HG03097 (cell line): ENCODE results near the gene ZP1.

Experiments used
- ATAC-seq: cut with Tn5 transposase; IDR thresholded peaks from one replicate; pipeline ENCODE4 v1.9.1; 2021; ENCODE audit not compliant: unreplicated experiment, low FRiP score

The ZP1 gene

GRCh38 chr11:60858731-60859464 is 8.4 kb upstream of the ZP1 start:
- ATAC-seq: no peak

DNA sequence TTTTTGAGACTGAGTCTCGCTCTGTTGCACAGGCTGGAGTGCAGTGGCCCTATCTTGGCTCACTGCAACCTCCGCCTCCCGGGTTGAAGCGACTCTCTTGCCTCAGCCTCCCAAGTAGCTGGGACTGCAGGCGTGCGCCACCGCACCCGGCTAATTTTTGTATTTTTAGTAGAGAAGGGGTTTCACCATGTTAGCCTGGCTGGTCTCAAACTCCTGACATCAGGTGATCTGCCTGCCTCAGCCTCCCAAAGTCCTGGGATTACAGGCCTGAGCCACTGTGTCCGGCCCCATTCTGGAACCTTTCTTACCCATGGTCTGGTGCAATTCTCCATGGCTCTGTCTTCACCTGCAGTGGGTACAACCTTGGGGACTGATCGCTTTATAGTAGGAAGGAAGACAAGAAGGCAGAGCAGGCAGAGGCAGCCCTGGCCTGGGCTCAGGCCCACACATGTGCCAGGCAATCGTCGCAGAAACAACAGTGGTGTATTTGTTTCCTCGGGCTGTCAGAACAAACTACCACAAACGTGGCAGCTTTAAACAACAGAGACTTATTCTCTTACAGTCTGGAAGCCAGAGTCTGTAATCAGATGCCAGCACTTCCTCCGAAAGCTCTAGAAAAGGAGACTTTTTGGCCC is 7.6 kb upstream of the ZP1 start:
- no peak for ATAC-seq

DNA sequence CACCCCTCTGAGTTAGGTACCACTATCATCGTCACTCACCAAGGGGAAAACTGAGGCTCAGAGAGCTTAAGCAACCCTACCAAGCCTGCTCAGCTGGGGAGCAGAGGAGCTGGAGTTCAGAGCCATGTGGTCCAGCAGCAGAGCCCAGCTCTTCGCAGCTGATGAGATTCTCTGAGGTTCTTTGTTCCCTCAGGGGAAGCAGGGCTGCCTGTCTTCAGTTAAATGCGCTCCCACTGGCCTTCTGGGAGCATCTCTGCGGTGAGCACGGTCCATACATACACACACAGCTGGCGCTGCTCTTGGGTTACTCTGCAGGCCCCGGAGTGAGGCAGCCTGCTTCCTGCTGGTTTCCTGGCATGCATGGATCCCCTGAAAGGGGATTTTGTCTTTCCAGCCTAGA is 6.4 kb upstream of the ZP1 start:
- ATAC-seq: no peak

- no peak for ATAC-seq
These were observed 5.2 kb upstream of the ZP1 start for GRCh38 chr11:60862171-60862570.

DNA sequence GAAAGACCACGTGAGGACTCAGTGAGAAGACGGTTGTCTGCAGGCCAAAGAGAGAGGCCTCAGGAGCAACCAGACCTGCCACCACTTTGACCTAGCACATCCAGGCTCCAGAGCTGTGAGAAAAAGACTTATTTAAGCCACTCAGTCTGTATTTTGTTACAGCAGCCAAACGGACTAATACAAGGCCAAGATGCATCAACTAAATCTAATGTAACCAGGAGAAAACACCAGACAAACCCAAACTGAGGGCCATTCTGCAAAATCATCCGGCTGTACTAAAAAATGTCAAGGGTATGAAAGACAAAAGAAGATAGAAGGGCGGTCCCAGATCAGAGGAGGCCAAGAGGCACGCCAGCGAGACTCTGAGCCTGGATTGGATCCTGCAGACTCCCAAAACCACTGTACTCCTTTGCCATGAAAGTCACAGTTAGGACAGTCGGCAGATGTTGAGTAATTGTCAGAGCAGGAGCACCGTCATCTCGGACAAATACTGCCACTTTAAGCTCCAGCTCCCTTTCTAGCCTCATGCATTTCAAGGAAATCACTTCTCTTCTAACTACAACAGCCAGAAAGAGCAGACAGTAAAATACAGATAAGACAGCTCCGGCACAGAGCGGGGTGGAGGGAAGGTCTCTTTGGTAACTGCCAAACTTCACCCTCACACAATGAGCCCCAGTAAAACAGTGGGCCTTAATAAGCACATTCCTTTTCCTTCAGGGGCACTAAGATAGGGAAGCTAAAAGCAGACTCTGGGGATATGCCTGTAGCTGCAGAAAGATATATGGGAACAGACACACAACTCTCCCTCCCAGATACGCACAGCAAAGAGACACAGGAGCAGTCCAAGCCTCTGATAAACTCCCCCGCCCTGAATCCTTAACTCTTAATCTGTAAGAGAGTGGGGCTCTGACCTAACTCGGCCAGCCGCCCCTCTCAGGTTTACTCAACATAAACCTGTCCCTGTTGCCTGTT is 3.5 kb upstream of the ZP1 start:
- ATAC-seq: no peak

DNA sequence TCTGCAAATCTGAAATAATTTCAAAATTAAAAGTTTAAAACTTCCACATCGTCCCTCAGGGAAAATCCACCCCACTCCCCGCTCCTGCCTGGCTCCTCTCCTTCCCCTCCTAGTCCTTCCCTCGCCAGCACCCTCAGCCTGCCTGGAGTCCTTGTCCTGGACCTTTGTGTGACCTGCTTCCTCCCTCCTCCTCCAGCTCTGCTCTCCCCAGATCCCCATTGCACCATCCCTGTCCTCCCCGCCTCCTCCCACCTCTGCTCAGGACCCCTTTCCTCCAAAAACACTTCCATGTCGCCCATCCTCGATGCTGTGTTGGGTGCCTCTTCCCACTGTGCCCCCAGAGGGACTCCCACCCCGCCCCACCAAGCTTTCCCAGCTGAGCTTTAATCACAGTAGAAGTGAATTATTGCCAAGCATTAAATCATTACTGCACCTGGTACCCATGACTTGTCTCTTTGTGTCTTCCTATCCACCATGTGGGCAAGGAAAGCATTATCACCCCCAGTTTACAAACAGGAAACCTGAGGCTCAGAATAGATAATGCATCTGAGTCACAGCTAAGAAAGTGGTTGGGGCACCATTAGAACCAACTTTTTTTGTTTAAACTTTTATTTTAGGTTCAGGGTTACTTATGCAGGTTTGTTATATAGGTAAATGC is 2.4 kb upstream of the ZP1 start:
- no peak for ATAC-seq

DNA sequence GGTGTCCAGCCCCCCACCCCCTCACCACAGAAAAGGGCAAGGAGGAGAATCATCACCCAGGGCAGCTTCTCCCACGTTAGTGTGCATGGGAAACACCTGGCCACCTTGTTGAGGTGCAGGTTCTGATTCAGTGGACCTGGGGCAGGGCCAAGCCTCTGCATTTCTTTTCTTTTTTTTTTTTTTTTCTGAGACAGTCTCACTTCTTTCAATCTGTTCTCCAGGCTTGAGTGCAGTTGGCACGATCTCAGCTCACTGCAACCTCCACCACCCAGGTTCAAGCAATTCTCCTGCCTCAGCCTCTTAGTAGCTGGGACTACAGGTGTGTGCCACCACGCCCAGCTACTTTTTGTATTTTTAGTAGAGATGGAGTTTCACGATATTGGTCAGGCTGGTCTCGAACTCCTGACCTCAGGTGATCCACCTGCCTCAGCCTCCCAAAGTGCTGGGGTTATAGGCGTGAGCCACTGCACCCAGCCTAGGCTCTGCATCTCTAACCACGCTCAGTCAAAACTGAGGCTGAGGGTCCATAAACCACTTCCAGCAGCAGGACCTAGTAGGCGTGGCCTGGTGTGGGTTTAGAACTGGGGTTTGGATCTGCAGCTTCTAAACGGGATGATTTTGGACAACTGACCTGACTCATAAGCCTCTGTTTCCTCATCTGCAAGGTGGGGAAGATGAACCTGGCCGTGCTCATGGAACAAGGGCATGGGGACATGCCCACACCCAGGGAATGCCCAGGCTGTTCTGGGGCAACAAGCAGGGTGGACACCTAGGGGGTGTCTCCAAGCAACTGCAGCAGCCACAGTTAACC is 734 bp downstream of the ZP1 start:
- ATAC-seq: no peak

- ATAC-seq: no peak
These were observed 1.5 kb downstream of the ZP1 start for GRCh38 chr11:60868682-60869450.

GRCh38 chr11:60869451-60869825 is 2.1 kb downstream of the ZP1 start:
- ATAC-seq: no peak

DNA sequence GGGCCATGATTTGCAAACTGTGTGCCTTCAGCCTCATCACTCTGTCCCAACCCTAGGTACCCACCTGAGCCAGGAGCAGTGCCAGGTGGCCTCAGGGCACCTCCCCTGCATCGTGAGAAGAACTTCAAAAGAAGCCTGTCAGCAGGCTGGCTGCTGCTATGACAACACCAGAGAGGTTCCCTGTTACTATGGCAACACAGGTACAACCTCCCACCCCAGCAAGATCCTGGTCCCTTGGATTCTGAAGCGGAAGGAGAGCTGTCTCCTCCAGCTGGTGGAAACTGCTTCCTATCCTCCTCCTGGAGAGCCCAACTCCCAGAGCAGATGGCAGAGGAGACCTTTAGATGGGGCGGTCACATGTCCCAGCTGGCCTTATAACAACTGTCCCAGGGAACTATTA is 2.9 kb downstream of the ZP1 start:
- ATAC-seq: no peak

DNA sequence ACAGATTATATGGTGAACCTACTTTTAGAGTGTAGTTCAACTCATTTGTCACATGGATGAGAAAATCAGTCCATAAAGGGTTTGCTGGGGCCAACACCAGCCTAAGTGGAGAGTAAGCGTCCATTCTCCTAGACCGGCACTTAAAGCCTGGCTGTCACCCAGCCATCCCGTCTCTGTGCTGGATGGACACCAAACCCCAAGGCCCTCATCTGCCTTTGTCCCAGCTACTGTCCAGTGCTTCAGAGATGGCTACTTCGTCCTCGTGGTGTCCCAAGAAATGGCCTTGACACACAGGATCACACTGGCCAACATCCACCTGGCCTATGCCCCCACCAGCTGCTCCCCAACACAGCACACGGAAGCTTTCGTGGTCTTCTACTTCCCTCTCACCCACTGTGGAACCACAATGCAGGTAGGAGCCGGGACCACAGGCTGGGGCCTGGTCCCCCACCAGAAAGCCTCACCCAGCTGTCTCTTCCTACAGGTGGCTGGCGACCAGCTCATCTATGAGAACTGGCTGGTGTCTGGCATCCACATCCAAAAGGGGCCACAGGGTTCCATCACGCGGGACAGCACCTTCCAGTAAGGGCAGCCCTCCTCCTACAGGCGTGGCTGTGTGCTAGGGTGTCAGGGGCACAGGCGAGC is 3.5 kb downstream of the ZP1 start:
- ATAC-seq: no peak

- ATAC-seq: no peak
These were observed 4.2 kb downstream of the ZP1 start for GRCh38 chr11:60871378-60872061.

DNA sequence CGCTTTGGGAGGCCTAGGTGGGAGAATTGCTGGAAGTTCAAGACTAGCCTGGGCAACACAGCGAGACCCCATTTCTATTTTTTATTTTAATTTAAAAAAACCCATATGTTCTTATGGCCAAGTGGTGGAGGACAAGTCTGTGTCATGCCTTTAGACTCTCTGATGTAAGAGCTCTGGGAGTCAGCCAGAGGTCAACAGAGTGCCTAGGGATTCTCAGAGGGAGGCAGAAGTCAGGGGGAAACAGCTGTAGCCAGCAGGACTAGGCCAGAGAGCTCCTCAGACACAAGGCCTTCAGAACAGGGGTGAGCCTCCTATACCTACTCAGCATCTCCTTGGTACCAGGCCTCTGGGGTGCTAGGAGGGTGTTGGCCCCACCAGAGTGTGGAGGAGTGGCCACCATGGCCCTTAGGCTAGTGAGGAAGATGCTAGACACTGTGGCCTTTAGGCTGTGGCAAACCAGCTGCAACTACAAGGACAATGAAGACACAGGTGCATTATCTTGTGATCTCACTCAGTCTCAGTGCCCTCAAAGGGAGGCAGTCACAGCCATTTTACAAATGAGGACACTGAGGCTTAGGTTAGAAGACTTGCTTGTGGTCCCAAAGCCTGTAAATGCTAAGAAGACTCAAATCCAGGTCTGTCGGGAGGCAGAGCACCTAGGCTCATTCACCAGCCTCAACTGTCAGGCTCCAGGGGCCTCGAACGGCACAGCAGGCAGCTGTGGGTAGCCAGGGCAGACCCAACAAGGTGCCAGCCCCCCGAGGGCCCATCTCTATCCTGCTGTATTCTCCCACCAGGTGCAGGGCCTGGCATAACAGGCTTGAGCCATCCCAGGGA is 5.0 kb downstream of the ZP1 start:
- ATAC-seq: no peak

DNA sequence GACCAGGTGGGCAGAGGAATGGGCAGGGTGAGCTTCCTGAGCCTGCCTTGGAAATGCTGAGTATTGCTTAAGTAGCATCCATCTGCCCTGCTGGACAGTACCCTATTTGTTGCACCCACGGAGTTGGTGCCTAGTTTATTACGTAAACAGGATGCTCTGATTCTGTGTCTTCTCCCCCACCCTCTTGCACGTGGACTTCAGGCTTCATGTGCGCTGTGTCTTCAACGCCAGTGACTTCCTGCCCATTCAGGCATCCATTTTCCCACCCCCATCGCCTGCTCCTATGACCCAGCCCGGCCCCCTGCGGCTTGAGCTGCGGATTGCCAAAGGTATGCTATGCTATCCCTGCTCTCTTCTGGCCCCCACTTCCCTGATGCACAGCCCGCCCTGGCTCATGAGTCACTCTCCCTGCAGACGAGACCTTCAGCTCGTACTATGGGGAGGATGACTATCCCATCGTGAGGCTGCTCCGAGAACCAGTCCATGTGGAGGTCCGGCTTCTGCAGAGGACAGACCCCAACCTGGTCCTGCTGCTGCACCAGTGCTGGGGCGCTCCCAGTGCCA is 5.7 kb downstream of the ZP1 start:
- no peak for ATAC-seq

DNA sequence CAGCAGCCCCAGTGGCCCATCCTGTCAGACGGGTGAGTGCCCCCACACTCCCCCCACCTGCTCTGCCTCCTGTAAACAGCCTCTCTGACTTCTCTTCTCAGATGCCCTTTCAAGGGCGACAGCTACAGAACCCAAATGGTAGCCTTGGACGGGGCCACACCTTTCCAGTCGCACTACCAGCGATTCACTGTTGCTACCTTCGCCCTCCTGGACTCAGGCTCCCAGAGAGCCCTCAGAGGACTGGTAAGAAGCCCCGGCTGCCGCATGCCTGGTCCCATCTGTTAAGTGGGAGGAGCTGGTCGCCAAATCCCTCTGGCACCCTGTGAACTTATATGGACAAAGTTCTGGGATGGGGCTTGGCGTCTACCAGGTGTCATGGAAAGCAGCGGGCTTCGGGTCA is 6.2 kb downstream of the ZP1 start:
- no peak for ATAC-seq

DNA sequence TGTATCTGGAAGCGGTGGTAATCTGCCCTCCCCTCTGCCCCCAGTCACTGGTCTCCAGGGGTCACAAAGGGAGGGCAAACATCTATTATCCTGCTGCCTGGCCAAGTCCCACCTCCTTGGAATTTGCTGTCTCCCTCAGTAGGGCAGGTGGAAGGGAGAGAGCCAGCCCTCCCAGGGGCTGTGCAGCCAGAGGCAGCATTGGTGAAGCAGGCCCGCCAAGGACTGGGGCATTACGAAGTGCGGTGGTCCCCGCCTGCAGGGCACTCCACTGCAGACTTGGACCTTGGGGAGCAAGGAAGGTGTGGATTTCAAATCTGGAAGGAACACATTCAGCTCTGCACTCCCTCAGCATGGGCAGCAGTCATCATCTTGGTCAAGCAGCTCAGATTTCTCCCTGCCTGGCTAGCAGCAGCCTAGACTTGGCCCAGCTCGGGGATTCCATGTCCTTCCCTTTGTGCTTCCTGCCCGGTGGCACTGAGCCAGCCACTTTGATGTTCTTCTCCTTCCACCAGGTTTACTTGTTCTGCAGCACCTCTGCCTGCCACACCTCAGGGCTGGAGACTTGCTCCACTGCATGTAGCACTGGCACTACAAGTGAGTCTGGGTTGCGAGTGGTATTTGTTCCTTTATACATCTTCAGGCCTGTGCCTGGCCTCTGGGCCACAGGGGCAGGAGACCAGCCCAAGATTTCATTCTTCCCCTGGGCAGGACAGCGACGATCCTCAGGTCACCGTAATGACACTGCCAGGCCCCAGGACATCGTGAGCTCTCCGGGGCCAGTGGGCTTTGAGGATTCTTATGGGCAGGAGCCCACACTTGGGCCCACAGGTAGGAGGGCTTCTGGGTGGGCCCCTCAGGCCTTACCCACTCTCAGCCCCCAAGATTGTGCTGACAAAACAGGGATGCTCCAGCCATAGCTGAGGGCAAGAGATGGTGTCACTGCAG is 7.4 kb downstream of the ZP1 start:
- no peak for ATAC-seq
